ACC112 (cell line): ENCODE data around the gene PPT2.
A peak's percentile ranks its signal among the peaks of the same experiment; 100 is the strongest.
"Not testable (repeated sequence)": the region's sequence is repeated elsewhere in the genome, so short reads cannot be mapped to it uniquely, and the experiment has no call there.

Source experiments
- H2AFZ ChIP-seq: fragments of 200-600 bp; sonication (generic); one replicate; pipeline ENCODE4 v1.6.0; 2017; ENCODE audit warnings: antibody characterized with exemption, low read length; ENCODE audit not compliant: unreplicated experiment
- H3K27ac ChIP-seq: fragments of 200-600 bp; sonication (generic); 2 replicates; pipeline ENCODE4 v1.5.1; 2014; ENCODE audit warnings: low read depth, mild to moderate bottlenecking, antibody characterized with exemption, low read length, moderate library complexity
- H3K27me3 ChIP-seq: fragments of 200-600 bp; sonication (generic); 2 replicates; pipeline ENCODE4 v1.6.1; 2014; ENCODE audit warnings: mild to moderate bottlenecking, antibody characterized with exemption, low read length, moderate library complexity, mixed read lengths; ENCODE audit not compliant: insufficient read depth
- H3K36me3 ChIP-seq: fragments of 200-600 bp; sonication (generic); 2 replicates; pipeline ENCODE4 v1.6.1; 2016; ENCODE audit warnings: mild to moderate bottlenecking, antibody characterized with exemption, low read length, moderate library complexity, mixed read lengths; ENCODE audit not compliant: insufficient read depth
- H3K4me1 ChIP-seq: fragments of 200-600 bp; sonication (generic); one replicate; pipeline ENCODE4 v1.6.1; 2016; ENCODE audit warnings: low read length, mixed read lengths; ENCODE audit not compliant: insufficient read depth, unreplicated experiment, control insufficient read depth
- H3K4me3 ChIP-seq: fragments of 200-600 bp; sonication (generic); 2 replicates; pipeline ENCODE4 v1.5.1; 2014; ENCODE audit warnings: mild to moderate bottlenecking, low read depth, low read length
- H3K79me2 ChIP-seq: fragments of 200-600 bp; sonication (generic); one replicate; pipeline ENCODE4 v1.6.0; 2016; ENCODE audit warnings: low read length; ENCODE audit not compliant: control insufficient read depth, unreplicated experiment, insufficient read depth

Gene PPT2

DNA sequence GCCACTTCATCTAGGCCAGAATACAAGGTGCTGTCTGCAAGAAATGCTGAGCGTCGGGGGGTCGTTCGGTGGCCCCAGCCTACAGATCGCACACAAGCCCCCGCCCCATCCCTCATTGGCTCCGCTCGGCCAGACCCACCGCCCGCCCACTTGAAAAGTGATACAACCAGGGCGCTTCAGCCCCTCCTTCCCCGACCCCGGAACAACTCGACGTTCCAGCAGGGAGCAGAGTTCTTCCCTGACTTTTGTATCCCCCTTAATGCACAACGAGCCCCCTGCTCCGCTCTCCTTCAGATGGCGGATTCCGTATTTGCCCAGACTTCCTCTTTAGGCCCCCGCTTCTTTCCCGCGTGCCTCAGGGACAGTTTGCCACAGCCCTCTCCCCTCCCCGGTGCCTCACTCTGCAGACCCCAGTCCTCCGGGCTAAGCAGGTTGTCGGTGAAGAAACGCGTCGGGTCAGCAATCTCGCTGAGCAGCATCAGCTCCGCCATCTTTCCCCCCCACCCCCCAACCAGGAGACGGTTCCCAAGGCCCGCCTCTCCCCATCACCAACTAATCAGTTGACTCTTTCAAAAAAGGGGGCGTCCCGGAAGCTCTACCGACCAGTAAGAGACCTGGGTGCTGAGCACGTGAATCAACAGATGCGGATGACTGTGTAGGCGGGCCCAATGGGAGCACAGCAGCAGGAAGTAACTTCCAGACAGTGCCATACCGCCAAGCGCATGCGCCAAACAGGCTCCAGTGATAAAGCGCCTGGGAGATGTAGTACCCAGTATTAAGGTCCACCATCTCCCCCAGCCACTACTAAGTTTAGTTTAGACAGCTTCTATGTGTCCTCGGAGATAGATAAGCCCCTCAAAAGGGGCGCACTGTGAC is 26.0 kb upstream of the PPT2 start, which contains the start of gene ATF6B:
TSS of gene ATF6B (minus strand) at position 530 of the 876 bp plus-strand sequence. CDS start at position 491, 39 bp downstream.
- peaks cover 20% of the 10 kb centered on the region for H3K4me1 ChIP-seq
- H3K36me3 ChIP-seq, result no peaks in the 10 kb centered on the region
- no peaks in the 10 kb centered on the region for H3K27me3 ChIP-seq
- H3K79me2 ChIP-seq, result peaks cover 24% of the 10 kb centered on the region
- H3K27ac ChIP-seq, result peak within 1 kb of the TSS; percentile 69
- peak within 1 kb of the TSS; percentile 84 for H3K4me3 ChIP-seq
- peak within 1 kb of the TSS; percentile 49 for H2AFZ ChIP-seq

DNA sequence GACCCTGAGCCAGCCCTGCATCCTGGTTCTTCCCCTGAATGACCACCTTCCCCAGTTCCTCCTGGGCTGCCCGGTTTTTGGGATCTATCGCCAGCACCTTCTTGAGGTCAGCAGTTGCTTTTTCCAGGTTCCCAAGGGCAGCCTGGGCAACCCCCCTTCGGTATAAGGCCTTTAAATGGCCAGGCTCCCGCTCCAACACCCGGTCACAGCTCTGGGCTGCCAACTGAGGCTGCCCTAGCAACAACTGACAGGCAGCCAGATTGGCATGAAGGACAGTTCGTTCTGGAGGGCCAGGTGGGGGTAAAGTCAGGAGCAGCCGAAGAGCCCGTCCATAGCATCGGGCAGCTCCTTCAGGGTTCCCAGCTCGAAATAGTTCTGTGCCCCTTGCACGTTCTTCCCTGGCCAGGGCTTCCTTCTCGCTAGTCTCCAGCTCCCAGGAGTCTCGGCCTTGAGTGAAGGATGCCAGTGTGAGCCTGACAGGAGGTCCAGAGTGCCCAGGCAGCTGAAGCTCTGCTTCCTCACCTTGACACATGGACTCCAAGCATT is 25.1 kb upstream of the PPT2 start:
- Histone ChIP-seq H3K27me3 (no peaks in the 10 kb centered on the region), H3K4me1 (peaks cover 21% of the 10 kb centered on the region), H2AFZ (no peak overlapping the region), H3K36me3 (no peaks in the 10 kb centered on the region), H3K27ac (peak overlapping the region; percentile 28), H3K4me3 (peak overlapping the region; percentile 84), H3K79me2 (peaks cover 24% of the 10 kb centered on the region)

DNA sequence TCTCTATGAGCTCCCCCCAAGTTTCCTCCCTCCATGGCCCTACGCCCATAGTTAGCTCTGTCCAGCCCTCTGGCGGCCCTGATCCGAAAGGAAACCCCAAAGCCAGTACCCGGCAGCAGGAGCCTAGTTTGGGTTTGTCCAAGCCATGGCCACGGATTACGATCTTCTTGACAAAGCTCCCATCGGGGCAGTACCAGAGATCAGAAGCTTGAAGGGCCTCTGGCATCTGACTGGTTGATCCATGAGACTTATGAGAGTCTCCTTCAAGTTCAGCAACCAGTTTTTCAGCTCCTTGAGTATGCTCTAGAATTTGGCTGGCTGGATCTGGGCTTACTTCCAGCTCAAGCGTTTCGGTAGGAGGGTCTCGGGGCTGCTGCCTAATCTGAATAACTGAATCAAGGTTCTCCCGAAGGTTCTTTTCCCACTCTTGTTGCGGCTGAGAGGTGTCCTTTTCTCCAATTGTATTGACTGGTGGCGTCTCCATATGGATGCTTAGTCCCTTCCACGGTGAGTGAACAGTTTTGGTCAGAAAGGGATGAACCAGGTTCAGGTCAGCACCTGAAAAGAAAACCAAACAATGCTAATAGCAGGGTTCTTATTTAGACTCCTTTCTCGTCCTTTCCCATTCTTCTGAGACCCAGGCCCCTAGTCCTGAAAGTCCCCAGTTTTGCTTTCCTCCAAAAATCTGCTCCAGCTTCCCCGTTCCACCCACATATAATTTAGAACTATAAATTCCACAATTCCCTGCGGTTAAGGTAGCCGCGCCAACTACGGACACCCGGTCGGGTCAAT is 24.4 kb upstream of the PPT2 start:
- no peaks in the 10 kb centered on the region for H3K27me3 ChIP-seq
- H3K4me1 ChIP-seq, result peaks cover 23% of the 10 kb centered on the region
- peaks cover 24% of the 10 kb centered on the region for H3K79me2 ChIP-seq
- H2AFZ ChIP-seq, result peak overlapping the region; percentile 74
- H3K27ac ChIP-seq, result peak overlapping the region; percentile 27; the same call in 1 of the 2 replicates
- peak overlapping the region; percentile 84 for H3K4me3 ChIP-seq
- no peaks in the 10 kb centered on the region for H3K36me3 ChIP-seq

DNA sequence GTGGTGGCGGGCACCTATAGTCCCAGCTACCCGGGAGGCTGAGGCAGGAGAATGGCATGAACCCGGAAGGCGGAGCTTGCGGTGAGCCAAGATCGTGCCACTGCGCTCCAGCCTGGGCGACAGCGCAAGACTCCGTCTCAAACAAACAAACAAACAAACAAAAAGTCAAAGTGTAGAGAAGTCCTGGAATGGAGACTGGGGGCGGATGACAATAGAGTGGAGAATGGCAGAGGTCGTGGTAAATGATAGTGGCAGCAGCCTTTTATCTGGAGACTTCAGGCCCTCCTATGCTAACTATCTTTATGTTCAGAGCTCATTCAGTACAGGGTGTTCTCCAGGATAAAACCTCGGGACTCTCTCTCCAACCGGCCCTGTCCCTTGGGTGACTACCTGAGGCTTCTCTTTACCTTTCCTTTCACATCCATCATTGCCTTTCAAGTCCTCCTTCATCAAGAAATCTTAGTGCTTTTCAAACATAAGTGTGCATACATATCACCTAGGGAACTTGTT is 22.4 kb upstream of the PPT2 start:
- peaks cover 23% of the 10 kb centered on the region for H3K4me1 ChIP-seq
- H3K79me2 ChIP-seq, result peaks cover 24% of the 10 kb centered on the region
- H3K36me3 ChIP-seq, result no peaks in the 10 kb centered on the region
- H3K4me3 ChIP-seq, result no peak overlapping the region
- no peak overlapping the region for H3K27ac ChIP-seq
- H3K27me3 ChIP-seq, result no peaks in the 10 kb centered on the region
- no peak overlapping the region for H2AFZ ChIP-seq

DNA sequence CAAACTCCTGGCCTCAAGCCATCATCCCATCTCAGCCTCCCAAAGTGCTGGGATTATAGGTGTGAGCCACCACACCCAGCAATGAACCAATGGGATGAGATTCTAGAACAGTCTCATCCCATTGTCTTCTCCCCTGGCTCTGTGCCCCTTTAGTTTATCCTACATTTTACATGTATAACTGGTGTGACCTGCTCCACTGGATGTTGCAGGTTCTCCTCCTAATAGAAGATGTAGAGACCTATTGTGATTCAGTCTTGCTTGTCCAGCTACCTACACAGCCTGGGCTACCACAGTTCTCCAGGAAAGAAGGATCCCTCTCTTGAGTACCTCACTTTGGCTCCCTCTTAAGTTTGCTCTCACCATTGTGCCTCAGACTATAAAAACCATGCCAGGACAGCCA is 21.8 kb upstream of the PPT2 start:
- no peak overlapping the region for H3K27ac ChIP-seq
- no peaks in the 10 kb centered on the region for H3K27me3 ChIP-seq

DNA sequence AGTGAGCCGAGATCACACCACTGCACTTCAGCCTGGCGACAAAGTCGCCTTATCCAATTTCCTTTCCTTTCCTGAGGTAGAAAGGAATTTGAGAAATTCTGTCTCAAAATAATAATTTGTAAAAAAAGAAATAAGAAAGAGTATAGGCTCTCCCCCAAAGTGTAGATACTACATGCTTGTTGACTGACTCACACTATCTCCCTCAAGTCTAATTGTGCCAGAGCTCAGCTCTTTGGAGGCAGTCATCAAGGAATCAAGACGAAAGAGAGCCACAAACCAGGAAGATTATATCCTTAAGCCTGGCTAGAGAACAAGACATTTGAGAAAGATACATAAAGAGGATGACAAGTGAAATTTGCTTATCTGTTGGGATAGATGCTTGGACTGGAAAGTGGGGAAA is 20.2 kb upstream of the PPT2 start:
- Histone ChIP-seq H3K79me2 (peaks cover 9% of the 10 kb centered on the region), H3K27me3 (no peaks in the 10 kb centered on the region), H3K36me3 (no peaks in the 10 kb centered on the region), H3K4me3 (no peak overlapping the region), H3K4me1 (peaks cover 9% of the 10 kb centered on the region), H3K27ac (no peak overlapping the region), H2AFZ (no peak overlapping the region)

More for the DNA sequence above, 21.8 kb upstream of the PPT2 start:
- Histone ChIP-seq H2AFZ (no peak overlapping the region), H3K36me3 (no peaks in the 10 kb centered on the region), H3K4me1 (peaks cover 18% of the 10 kb centered on the region), H3K79me2 (peaks cover 21% of the 10 kb centered on the region), H3K4me3 (no peak overlapping the region)

DNA sequence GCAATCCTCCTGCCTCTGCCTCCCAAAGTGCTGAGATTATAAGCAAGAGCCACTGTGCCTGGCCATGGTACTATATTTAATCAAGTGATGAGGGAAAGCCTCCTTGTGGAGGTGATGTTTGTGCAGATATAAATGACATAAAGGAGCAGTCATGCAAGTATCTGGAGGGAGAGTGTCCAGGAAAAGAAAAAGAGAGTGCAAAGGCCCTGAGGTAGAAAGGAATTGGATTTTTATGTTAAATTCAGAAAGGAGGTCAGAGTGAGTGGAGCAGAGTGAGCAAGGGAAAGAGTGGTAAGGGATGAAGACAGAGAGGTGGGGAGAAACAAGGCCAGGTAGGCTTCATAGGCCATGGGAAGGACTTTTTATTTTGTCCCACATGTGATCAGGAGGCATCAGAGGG is 16.5 kb upstream of the PPT2 start:
- Histone ChIP-seq H3K79me2 (no peaks in the 10 kb centered on the region), H2AFZ (no peak overlapping the region), H3K27ac (no peak overlapping the region), H3K4me1 (peaks cover 3% of the 10 kb centered on the region), H3K4me3 (no peak overlapping the region), H3K36me3 (no peaks in the 10 kb centered on the region), H3K27me3 (no peaks in the 10 kb centered on the region)

DNA sequence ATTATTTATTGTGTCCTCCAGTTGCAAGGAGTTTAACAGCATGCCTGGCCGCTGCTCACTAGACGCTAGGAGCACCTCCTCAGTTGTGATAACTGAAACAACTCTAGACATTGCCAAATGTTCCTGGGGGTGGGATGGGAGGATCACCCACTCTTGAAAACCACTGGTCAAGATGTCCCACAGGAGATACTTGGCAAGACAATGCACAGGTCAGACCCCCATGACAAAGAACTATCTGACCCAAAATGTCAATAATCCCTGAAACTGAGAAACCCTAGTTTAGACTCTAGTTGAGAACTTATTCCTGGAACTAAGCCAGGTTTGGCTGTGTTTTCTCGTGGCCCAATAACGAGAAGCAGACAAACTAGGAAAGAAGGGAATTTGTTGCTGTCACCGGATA is 14.4 kb upstream of the PPT2 start:
- Histone ChIP-seq H3K36me3 (no peaks in the 10 kb centered on the region), H3K27ac (no peak overlapping the region), H2AFZ (no peak overlapping the region), H3K4me3 (no peak overlapping the region), H3K4me1 (no peaks in the 10 kb centered on the region), H3K27me3 (no peaks in the 10 kb centered on the region), H3K79me2 (no peaks in the 10 kb centered on the region)

DNA sequence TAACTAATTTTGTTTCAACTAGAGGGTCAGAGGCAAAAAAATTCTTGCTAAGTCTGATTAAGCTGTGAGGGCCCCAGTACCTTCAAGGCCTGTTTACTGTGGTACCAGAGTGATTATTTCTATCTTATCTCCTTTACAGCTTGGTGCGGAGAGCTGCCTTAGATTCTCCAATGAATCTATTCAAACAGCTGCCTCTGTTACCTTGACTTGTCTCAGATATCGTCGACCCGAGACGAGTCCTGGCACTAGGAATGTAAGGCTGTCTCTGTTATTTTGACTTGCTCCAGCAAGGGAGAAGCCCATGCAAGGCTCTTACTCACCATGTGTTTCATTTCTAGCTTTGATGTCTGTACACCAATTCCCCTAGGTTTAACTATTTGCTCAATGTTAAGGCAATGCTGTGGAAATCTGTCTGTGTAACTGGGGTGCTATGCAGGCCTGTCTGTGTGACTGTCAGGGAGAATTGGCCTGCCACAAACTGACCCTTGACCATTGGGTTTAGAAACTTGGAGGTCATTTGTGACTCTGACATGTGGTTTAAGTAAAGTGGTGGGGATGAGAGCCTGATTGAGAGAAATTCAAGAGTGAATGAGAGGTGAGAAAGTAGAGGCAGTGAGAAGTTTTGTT is 13.4 kb upstream of the PPT2 start:
- H3K27ac ChIP-seq, result no peak overlapping the region
- no peaks in the 10 kb centered on the region for H3K27me3 ChIP-seq
- no peak overlapping the region for H2AFZ ChIP-seq
- H3K4me3 ChIP-seq, result no peak overlapping the region
- H3K4me1 ChIP-seq, result no peaks in the 10 kb centered on the region
- H3K36me3 ChIP-seq, result no peaks in the 10 kb centered on the region
- H3K79me2 ChIP-seq, result no peaks in the 10 kb centered on the region

DNA sequence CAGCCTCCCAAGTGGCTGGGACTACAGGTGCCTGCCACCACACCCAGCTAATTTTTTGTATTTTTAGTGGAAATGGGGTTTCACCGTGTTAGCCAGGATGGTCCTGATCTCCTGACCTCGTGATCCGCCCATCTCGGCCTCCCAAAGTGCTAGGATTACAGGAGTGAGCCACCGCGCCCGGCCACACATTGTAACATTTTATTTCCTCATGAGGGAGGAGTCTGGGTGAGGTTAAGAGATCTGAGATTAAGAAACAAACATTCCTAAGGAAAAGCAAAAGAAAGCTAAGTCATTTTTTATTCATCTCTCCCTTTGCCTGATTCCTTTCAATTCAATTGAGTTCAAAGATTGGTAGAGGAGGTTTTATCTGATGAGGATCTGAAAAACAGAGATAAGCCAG is 9.7 kb upstream of the PPT2 start:
- H2AFZ ChIP-seq, H3K27me3 ChIP-seq, H3K27ac ChIP-seq, H3K4me3 ChIP-seq, H3K4me1 ChIP-seq, H3K79me2 ChIP-seq, H3K36me3 ChIP-seq: not testable (repeated sequence)
